ENCODE data around the gene SURF2. TPM values are rescaled to one million over a fixed set of nuclear protein-coding genes. Genes with fewer than 3 reads are reported as not detected.
"Not testable (repeated sequence)": the region's sequence is repeated elsewhere in the genome, so short reads cannot be mapped to it uniquely, and the experiment has no call there.

Gene SURF2
- total and polyA plus RNA-seq, 9 of the 15 experiments (the other 6 are each of a cell fraction or from before 2014, with no cell fraction given), result 5.5 to 82.5 (median 21.3) TPM

GRCh38 chr9:133391449-133391848 is 35.1 kb downstream of the SURF2 start:
- H3K9me3 ChIP-seq (replicated peaks; ENCODE audit: control insufficient read depth, insufficient read depth, low read depth, low read length); H3K9ac ChIP-seq (ENCODE audit: insufficient read depth in 1 of 2, low read depth in 2 of 2, low read length in 2 of 2); intact Hi-C loops (cut with micrococcal nuclease); H3K27ac ChIP-seq (ENCODE audit: extremely low read depth, low read depth, low read length); H3K4me2 ChIP-seq (ENCODE audit: insufficient read depth, low read length); FAIRE-seq; CTCF ChIA-PET (ENCODE audit: low intra/inter-chr PET ratio); ATAC-seq; POLR2A ChIA-PET; H2AFZ ChIP-seq (ENCODE audit: low read depth, low read length); H3K4me3 ChIP-seq; H3K9me1 ChIP-seq (ENCODE audit: control insufficient read depth, insufficient read depth, low read length); H3K4me1 ChIP-seq (replicated peaks in 1 of 2; ENCODE audit: control insufficient read depth in 2 of 2, insufficient read depth in 2 of 2, low read length in 2 of 2); BruUV-seq (replicated peaks); DNase-seq (ENCODE audit: extremely low read depth in 1 of 4, low spot score in 3 of 4); H3K79me2 ChIP-seq (ENCODE audit: control insufficient read depth, insufficient read depth, low read length); H3K36me3 ChIP-seq (ENCODE audit: control insufficient read depth, insufficient read depth, low read length); H4K20me1 ChIP-seq (replicated peaks; ENCODE audit: control insufficient read depth, insufficient read depth, low read length); in situ Hi-C loops (cut with MboI): not testable (repeated sequence)
- TF ChIP-seq CBFA2T2 (conservative IDR thresholded peaks at IDR 0.05) (peak; percentile 26; the same call in 1 of the 2 replicates), CBFA2T3 (IDR thresholded peaks at IDR 0.05) (peak; percentile 43)
- H3K27me3 ChIP-seq (ENCODE audit: control insufficient read depth in 2 of 2, insufficient read depth in 2 of 2, low read length in 2 of 2), result peaks cover 42 to 70% of the 10 kb centered on the region in 2 experiments; a peak in 4 of 5 replicates
- 9% methylated on average over 1 of the region's 4 CpGs for WGBS (ENCODE audit: insufficient coverage, low coverage, missing lambda C conversion rate)

- H3K9me1 ChIP-seq (ENCODE audit: control insufficient read depth, insufficient read depth, low read length); BruUV-seq (replicated peaks); H4K20me1 ChIP-seq (replicated peaks; ENCODE audit: control insufficient read depth, insufficient read depth, low read length); H3K9me3 ChIP-seq (replicated peaks; ENCODE audit: control insufficient read depth, insufficient read depth, low read depth, low read length); H3K4me1 ChIP-seq (replicated peaks in 1 of 2; ENCODE audit: control insufficient read depth in 2 of 2, insufficient read depth in 2 of 2, low read length in 2 of 2); H3K4me2 ChIP-seq (ENCODE audit: insufficient read depth, low read length); H3K79me2 ChIP-seq (ENCODE audit: control insufficient read depth, insufficient read depth, low read length); DNase-seq (ENCODE audit: extremely low read depth in 1 of 4, low spot score in 3 of 4); H3K4me3 ChIP-seq; H2AFZ ChIP-seq (ENCODE audit: low read depth, low read length); H3K27ac ChIP-seq (ENCODE audit: extremely low read depth, low read depth, low read length); POLR2A ChIA-PET; CTCF ChIA-PET (ENCODE audit: low intra/inter-chr PET ratio); H3K36me3 ChIP-seq (ENCODE audit: control insufficient read depth, insufficient read depth, low read length); FAIRE-seq; intact Hi-C loops (cut with micrococcal nuclease); in situ Hi-C loops (cut with MboI); H3K9ac ChIP-seq (ENCODE audit: insufficient read depth in 1 of 2, low read depth in 2 of 2, low read length in 2 of 2); ATAC-seq: not testable (repeated sequence)
- H3K27me3 ChIP-seq (ENCODE audit: control insufficient read depth in 2 of 2, insufficient read depth in 2 of 2, low read length in 2 of 2), result peaks cover 42 to 69% of the 10 kb centered on the region in 2 experiments; a peak in 4 of 5 replicates
- WGBS (ENCODE audit: insufficient coverage, low coverage, missing lambda C conversion rate), result 5% methylated on average over 3 of the region's 3 CpGs
- peak; percentile 33 for TF ChIP-seq EGR1 (conservative IDR thresholded peaks at IDR 0.05)
Measured at GRCh38 chr9:133392308-133392707, 36.0 kb downstream of the SURF2 start.
